ENCODE measurements around the gene KYNU. TPM values are rescaled to one million over a fixed set of nuclear protein-coding genes. Genes with fewer than 3 reads are reported as not detected.

KYNU gene
- total and polyA plus RNA-seq, 9 of the 15 experiments (the other 6 are each of a cell fraction or from before 2014, with no cell fraction given), result 2.6 to 11.6 (median 7.2) TPM

DNA sequence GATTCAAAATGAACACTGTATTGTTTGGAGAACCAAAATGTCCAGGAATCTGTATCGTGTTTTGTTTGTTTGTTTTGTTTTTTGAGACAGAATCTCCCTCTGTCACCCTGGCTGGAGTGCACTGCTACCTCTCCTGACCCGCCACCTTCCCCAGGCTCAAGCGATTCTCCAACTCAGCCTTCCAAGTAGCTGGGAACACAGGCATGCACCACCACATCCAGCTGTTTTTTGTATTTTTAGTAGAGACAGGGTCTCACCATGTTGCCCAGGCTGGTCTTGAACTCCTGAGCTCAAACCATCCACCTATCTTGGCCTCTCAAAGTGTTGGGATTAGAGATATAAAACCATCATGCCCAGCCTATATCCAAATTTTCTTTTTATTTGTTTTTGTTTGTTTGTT lies 74.6 kb downstream of the KYNU start:
- no peak for ATAC-seq
- Histone ChIP-seq H3K4me3 (no peak overlapping the region), H3K9me3 (replicated peaks; ENCODE audit: control insufficient read depth, insufficient read depth, low read depth, low read length) (no peaks in the 10 kb centered on the region), H3K9me1 (ENCODE audit: control insufficient read depth, insufficient read depth, low read length) (no peaks in the 10 kb centered on the region), H3K27me3 (ENCODE audit: control insufficient read depth in 2 of 2, insufficient read depth in 2 of 2, low read length in 2 of 2) (no peaks in the 10 kb centered on the region), H3K27ac (ENCODE audit: extremely low read depth, low read depth, low read length) (no peak overlapping the region), H3K4me1 (replicated peaks in 1 of 2; ENCODE audit: control insufficient read depth in 2 of 2, insufficient read depth in 2 of 2, low read length in 2 of 2) (no peaks in the 10 kb centered on the region), H3K79me2 (ENCODE audit: control insufficient read depth, insufficient read depth, low read length) (no peaks in the 10 kb centered on the region), H4K20me1 (replicated peaks; ENCODE audit: control insufficient read depth, insufficient read depth, low read length) (no peaks in the 10 kb centered on the region), H3K36me3 (ENCODE audit: control insufficient read depth, insufficient read depth, low read length) (no peaks in the 10 kb centered on the region), H3K9ac (ENCODE audit: insufficient read depth in 1 of 2, low read depth in 2 of 2, low read length in 2 of 2) (no peak overlapping the region), H2AFZ (ENCODE audit: low read depth, low read length) (no peak overlapping the region), H3K4me2 (ENCODE audit: insufficient read depth, low read length) (no peak overlapping the region)
- in situ Hi-C loops (cut with MboI) (no loop called here), intact Hi-C loops (cut with micrococcal nuclease) (no loop called here)
- ChIA-PET CTCF (ENCODE audit: low intra/inter-chr PET ratio) (no interaction called here), POLR2A (no interaction called here)
- 21% methylated on average over 3 of the region's 3 CpGs for WGBS (ENCODE audit: insufficient coverage, low coverage, missing lambda C conversion rate)
- no TSS peak for BruUV-seq (replicated peaks)
- no peak for DNase-seq (ENCODE audit: extremely low read depth in 1 of 4, low spot score in 3 of 4)
- no peak for FAIRE-seq
- TF ChIP-seq ZNF274 (IDR thresholded peaks at IDR 0.05; ENCODE audit: borderline replicate concordance, low read depth, low read length) (no peak), KDM1A (IDR thresholded peaks at IDR 0.05) (no peak), ADNP (tag; IDR thresholded peaks at IDR 0.05) (no peak), ZNF644 (tag; IDR thresholded peaks at IDR 0.05; ENCODE audit: low read depth) (no peak), KLF6 (CRISPR knock-in tag; IDR thresholded peaks at IDR 0.05; ENCODE audit: borderline replicate concordance) (no peak), C11orf30 (IDR thresholded peaks at IDR 0.05; ENCODE audit: low read depth) (no peak), PCBP1 (IDR thresholded peaks at IDR 0.05; ENCODE audit: low read depth, low read length, poor library complexity, severe bottlenecking) (no peak), ZBTB1 (CRISPR knock-in tag; IDR thresholded peaks at IDR 0.05; ENCODE audit: borderline replicate concordance, low read depth) (no peak), BRF2 (IDR thresholded peaks at IDR 0.05; ENCODE audit: borderline replicate concordance, insufficient read depth, insufficient read length) (no peak), HNRNPH1 (optimal IDR thresholded peaks at IDR 0.05; ENCODE audit: low read depth, low read length) (no peak), CHD7 (IDR thresholded peaks at IDR 0.05; ENCODE audit: low read depth, low read length) (no peak), EHMT2 (IDR thresholded peaks at IDR 0.05) (no peak)

Data from K562 (cell line).